Frontal cortex (tissue), 4 donors: ENCODE results near the gene CALHM1. TPM values are rescaled to one million over a fixed set of nuclear protein-coding genes. Genes with fewer than 3 reads are reported as not detected.
A peak's percentile ranks its signal among the peaks of the same experiment; 100 is the strongest.
"Not testable (repeated sequence)": the region's sequence is repeated elsewhere in the genome, so short reads cannot be mapped to it uniquely, and the experiment has no call there.

Experiments used
- DNase-seq, 2 donors: peaks; one replicate each; pipeline ENCODE4 v3.0.0; 2012; ENCODE audit warnings: low spot score in 2 of 2
- FAIRE-seq: peaks from 2 replicates; lab custom pipeline; 2012; peaks lifted over from hg19 to GRCh38; lab: Jason Lieb, UNC
- total RNA-seq: library from RNA; depleted of rRNA; stranded (reverse); fragments of >200 nt; gene quantifications from one replicate; pipeline ENCODE4 v1.2.3, GENCODE V29; 2014
- donor health status: control.
- donor health status: control.
- donor health status: control.

Gene CALHM1
- total RNA-seq, 1 donor from 2014 or later: not detected

DNA sequence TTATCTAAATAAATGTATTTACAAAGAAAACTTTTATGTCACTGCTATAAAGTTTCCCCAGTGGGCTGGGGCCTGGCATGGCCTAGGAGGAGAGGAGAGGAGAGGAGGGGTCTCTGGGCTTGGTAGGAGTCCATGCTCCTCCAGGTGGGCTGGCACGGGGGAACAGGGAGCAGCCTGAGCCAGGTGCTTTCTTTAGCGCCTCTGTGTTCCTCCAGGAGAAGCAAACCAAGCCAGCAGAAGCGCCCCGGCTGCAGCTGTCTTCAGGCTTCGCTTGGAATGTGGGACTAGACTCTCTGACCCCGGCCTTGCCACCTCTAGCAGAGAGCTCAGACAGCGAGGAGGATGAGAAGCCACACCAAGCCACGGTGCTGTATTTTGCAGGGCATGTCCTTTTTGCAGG is 17.1 kb downstream of the CALHM1 start:
- DNase-seq: no peak
- FAIRE-seq: no peak

GRCh38 chr10:103441206-103441605 is 17.5 kb downstream of the CALHM1 start:
- DNase-seq (no peak), FAIRE-seq (no peak)

- DNase-seq: no peak
- FAIRE-seq: no peak
Observed at GRCh38 chr10:103440416-103440815, 18.3 kb downstream of the CALHM1 start.

DNA sequence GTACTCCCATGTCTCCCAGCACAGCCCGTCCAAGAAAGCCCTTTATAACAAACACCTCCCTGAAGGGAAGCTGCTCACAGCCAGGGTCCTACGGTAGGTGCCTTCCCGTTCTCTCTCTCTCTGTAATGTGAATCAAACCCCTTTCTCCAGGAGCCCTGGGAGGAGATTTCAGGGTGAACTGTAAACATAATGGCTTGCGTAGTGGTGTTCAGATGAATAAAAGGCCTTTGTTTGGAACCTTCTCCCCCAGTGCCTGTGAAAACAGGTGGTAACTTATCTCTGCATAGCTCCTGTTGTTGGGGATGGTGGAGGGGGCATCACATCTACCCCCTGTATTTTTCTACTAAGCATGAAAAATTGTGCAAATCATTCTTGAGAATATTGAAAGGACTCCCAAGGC is 18.9 kb downstream of the CALHM1 start:
- DNase-seq (no peak), FAIRE-seq (no peak)

DNA sequence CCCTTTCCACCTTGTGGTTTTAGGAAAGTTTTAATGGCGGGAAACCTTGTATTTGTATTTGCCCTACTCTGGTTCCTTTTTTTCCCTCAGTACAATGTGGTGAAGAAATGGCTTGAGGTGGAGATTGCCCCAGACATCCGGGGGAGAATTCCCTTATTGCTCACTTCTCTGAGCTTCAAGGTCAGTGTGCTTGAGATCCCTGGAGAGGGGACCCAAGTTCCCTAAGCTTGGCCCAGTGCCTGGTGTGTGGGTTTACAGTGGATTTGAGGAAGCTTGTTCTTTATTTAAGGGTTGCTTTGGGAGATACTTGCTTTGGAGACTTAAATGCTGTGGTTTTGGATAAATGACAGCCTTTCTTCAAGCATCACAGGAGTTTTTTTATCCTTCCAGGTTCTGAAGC is 24.8 kb downstream of the CALHM1 start:
- FAIRE-seq (no peak), DNase-seq (no peak)

DNA sequence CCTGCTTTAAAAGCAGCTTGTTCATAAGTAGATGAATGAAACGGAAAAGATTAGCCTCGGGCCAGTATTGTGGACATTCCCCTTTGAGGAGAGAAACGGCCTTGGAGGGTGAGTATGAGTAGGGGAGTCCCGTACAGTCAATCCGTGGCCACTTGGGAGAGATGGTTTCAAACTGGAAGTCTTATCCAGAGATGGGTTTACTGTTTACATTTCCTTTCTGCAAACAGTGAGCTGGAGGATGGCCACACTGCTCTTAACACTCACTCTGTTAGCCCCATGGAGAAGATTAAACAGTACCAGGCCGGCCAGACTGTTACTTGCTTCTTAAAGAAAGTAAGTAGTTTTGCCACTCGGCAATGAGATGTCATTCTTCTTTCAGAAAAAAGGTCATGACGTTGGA is 26.8 kb downstream of the CALHM1 start:
- no peak for FAIRE-seq
- DNase-seq: no peak

DNA sequence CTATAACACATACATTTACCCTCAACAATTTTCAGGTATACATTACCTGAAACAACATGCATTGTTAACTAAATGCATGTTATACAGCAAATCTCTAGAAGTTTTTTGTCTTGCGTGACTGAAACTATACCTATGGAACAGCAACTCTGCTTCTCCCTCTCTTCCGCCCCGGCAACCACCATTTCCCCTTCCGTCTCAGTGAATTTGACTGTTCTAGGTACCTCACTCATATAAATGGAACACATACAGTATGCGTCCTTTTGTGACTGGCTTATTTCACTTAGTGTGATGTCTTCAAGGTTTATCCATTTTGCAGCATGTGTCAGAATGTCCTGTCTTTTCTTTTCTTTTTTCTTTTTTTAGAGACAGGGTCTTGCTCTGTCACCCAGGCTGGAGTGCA is 29.1 kb downstream of the CALHM1 start:
- no peak for DNase-seq

GRCh38 chr10:103428989-103429643 is 29.6 kb downstream of the CALHM1 start:
- no peak for DNase-seq
- FAIRE-seq: no peak

More for the DNA sequence above, 29.1 kb downstream of the CALHM1 start:
- no peak for FAIRE-seq

GRCh38 chr10:103427866-103428265 is 30.8 kb downstream of the CALHM1 start:
- no peak for FAIRE-seq
- DNase-seq: no peak

DNA sequence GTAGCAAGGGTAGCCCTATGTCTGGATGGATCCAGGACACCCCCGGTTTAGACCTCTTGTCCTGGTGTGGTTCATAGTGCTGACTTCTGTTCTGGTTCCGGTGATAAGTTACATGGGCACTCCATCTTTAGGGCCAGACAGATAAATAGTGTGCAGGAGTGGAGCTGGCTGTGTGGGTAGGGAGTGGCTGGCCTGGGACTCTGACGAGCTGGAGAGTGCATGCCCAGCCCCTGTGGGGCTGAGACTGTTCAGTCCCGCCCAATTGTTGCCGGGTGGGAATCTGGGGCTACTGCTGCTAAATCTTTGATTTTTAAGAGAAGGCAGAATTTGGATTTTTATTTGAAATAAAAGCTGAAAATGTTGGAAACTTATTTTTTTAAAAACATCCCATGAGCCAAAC is 35.0 kb downstream of the CALHM1 start:
- FAIRE-seq (no peak), DNase-seq (no peak)

GRCh38 chr10:103419101-103419500 is 39.6 kb downstream of the CALHM1 start:
- FAIRE-seq: no peak
- no peak for DNase-seq

- DNase-seq (no peak), FAIRE-seq (no peak)
Observed at GRCh38 chr10:103417601-103418000, 41.1 kb downstream of the CALHM1 start.

GRCh38 chr10:103417148-103417469 is 41.6 kb downstream of the CALHM1 start:
- DNase-seq, FAIRE-seq: not testable (repeated sequence)

GRCh38 chr10:103416436-103417147 is 42.1 kb downstream of the CALHM1 start:
- DNase-seq (peak in 1 of 2 donors; percentile 38), FAIRE-seq (no peak)

- FAIRE-seq: no peak
- no peak for DNase-seq
Observed at GRCh38 chr10:103415581-103415980, 43.1 kb downstream of the CALHM1 start.

- DNase-seq: no peak
- FAIRE-seq: no peak
Observed at GRCh38 chr10:103413564-103413963, 45.1 kb downstream of the CALHM1 start.

Other genes with a start within 250 kb of the CALHM1 start
- gene RPEL1, start 213.0 kb downstream of the CALHM1 start, total RNA-seq: not detected
- 138 TPM for gene INA, start 181.8 kb downstream of the CALHM1 start, total RNA-seq
- 11.0 TPM for gene PCGF6, start 107.8 kb downstream of the CALHM1 start, total RNA-seq
- 14.3 TPM for gene TAF5, start 90.9 kb downstream of the CALHM1 start, total RNA-seq
- gene ATP5MK, start 62.4 kb downstream of the CALHM1 start, total RNA-seq: 181 TPM
- gene PDCD11, start 62.3 kb downstream of the CALHM1 start, total RNA-seq: 23.6 TPM
- gene CALHM2, start 6.5 kb downstream of the CALHM1 start, total RNA-seq: 1.6 TPM
- gene CALHM3, start 20.3 kb upstream of the CALHM1 start, total RNA-seq: not detected
- 25.7 TPM for gene NEURL1, start 34.8 kb upstream of the CALHM1 start, total RNA-seq